Suprapubic skin (tissue), 4 donors: ENCODE measurements around the gene MAS1L. TPM values are rescaled to one million over a fixed set of nuclear protein-coding genes. Genes with fewer than 3 reads are reported as not detected.

Experiments used
- DNase-seq, 2 donors: peaks; one replicate each; pipeline ENCODE4 v3.0.0-alpha.2; 2019; ENCODE audit warnings: low spot score in 2 of 2
- H3K27ac ChIP-seq: fragments of 200-600 bp; sonication (generic); one replicate; pipeline ENCODE4 v1.5.1; 2019
- H3K27me3 ChIP-seq: fragments of 200-600 bp; sonication (generic); one replicate; pipeline ENCODE4 v1.5.1; 2019
- H3K36me3 ChIP-seq: fragments of 200-600 bp; sonication (generic); one replicate; pipeline ENCODE4 v1.5.1; 2019
- H3K4me1 ChIP-seq: fragments of 200-600 bp; sonication (generic); one replicate; pipeline ENCODE4 v1.5.1; 2019
- H3K4me3 ChIP-seq: fragments of 200-600 bp; sonication (generic); one replicate; pipeline ENCODE4 v1.5.1; 2019; ENCODE audit warnings: mild to moderate bottlenecking
- H3K9me3 ChIP-seq: fragments of 200-600 bp; sonication (generic); one replicate; pipeline ENCODE4 v1.5.1; 2019
- CTCF ChIP-seq, 2 donors: fragments of 200-600 bp in 1 of 2; fragments of 450-650 bp in 1 of 2; sonication (generic) in 1 of 2; IDR thresholded peaks; one replicate each; pipeline ENCODE4 v1.5.1; 2016 to 2019; ENCODE audit warnings: antibody characterized with exemption in 2 of 2, mild to moderate bottlenecking in 1 of 2, moderate library complexity in 1 of 2
- EP300 ChIP-seq: sonication (generic); formaldehyde crosslinking; IDR thresholded peaks from one replicate; pipeline ENCODE4 v1.6.1; 2017; ENCODE audit warnings: antibody characterized with exemption
- POLR2A ChIP-seq, 2 donors: fragments of 450-650 bp; IDR thresholded peaks; one replicate each; pipeline ENCODE4 v1.6.1; 2017; ENCODE audit warnings: antibody characterized with exemption in 2 of 2, mild to moderate bottlenecking in 2 of 2, moderate library complexity in 2 of 2
- POLR2AphosphoS5 ChIP-seq, 3 donors: sonication (generic); formaldehyde crosslinking; IDR thresholded peaks; one replicate each; pipeline ENCODE4 v1.6.1; 2017; ENCODE audit warnings: antibody characterized with exemption in 3 of 3
- WGBS: methylation state at CpG from one replicate; pipeline ENCODE4 v1.1.5; 2018; 5-methylcytosine and 5-hydroxymethylcytosine counted together
- total RNA-seq, 4 donors: library from RNA; depleted of rRNA; stranded (reverse); fragments of >200 nt; gene quantifications; one replicate each; pipeline ENCODE4 v1.1.0, GENCODE V29; 2016

Gene MAS1L
- total RNA-seq, 4 donors from 2014 or later: not detected

GRCh38 chr6:29528988-29529560 lies 41.3 kb upstream of the MAS1L start:
- H3K27me3 ChIP-seq: no peaks in the 10 kb centered on the region
- H3K9me3 ChIP-seq: no peaks in the 10 kb centered on the region
- H3K4me3 ChIP-seq: no peak overlapping the region
- TF ChIP-seq POLR2A (IDR thresholded peaks at IDR 0.05): no peak
- TF ChIP-seq CTCF (IDR thresholded peaks at IDR 0.05): no peak
- TF ChIP-seq EP300: no peak
- no peak for TF ChIP-seq POLR2AphosphoS5 (IDR thresholded peaks at IDR 0.05)
- WGBS: 100% methylated on average over 1 of the region's 2 CpGs
- no peak overlapping the region for H3K27ac ChIP-seq
- no peak for DNase-seq
- H3K4me1 ChIP-seq: no peaks in the 10 kb centered on the region
- no peaks in the 10 kb centered on the region for H3K36me3 ChIP-seq

GRCh38 chr6:29528300-29528931 lies 40.7 kb upstream of the MAS1L start:
- WGBS: 94% methylated on average over 3 of the region's 5 CpGs
- Histone ChIP-seq H3K4me3 (no peak overlapping the region), H3K36me3 (no peaks in the 10 kb centered on the region), H3K27ac (no peak overlapping the region), H3K27me3 (no peaks in the 10 kb centered on the region), H3K9me3 (no peaks in the 10 kb centered on the region), H3K4me1 (no peaks in the 10 kb centered on the region)
- TF ChIP-seq CTCF (IDR thresholded peaks at IDR 0.05) (no peak), POLR2A (IDR thresholded peaks at IDR 0.05) (no peak), POLR2AphosphoS5 (IDR thresholded peaks at IDR 0.05) (no peak), EP300 (no peak)
- DNase-seq: no peak

- 60% methylated on average over 1 of the region's 2 CpGs for WGBS
- Histone ChIP-seq H3K36me3 (no peaks in the 10 kb centered on the region), H3K4me1 (no peaks in the 10 kb centered on the region), H3K4me3 (no peak overlapping the region), H3K9me3 (no peaks in the 10 kb centered on the region), H3K27ac (no peak overlapping the region), H3K27me3 (no peaks in the 10 kb centered on the region)
- TF ChIP-seq EP300: no peak
- no peak for TF ChIP-seq POLR2AphosphoS5 (IDR thresholded peaks at IDR 0.05)
- no peak for TF ChIP-seq CTCF (IDR thresholded peaks at IDR 0.05)
- TF ChIP-seq POLR2A (IDR thresholded peaks at IDR 0.05): no peak
- no peak for DNase-seq
Measured at GRCh38 chr6:29527564-29527963, 39.8 kb upstream of the MAS1L start.

GRCh38 chr6:29527126-29527525 lies 39.4 kb upstream of the MAS1L start:
- no peak for TF ChIP-seq EP300
- TF ChIP-seq CTCF (IDR thresholded peaks at IDR 0.05): no peak
- no peak for TF ChIP-seq POLR2AphosphoS5 (IDR thresholded peaks at IDR 0.05)
- TF ChIP-seq POLR2A (IDR thresholded peaks at IDR 0.05): no peak

GRCh38 chr6:29525311-29525639 lies 37.5 kb upstream of the MAS1L start:
- H3K9me3 ChIP-seq: no peaks in the 10 kb centered on the region
- 0% methylated on average over 1 of the region's 1 CpG for WGBS
- no peak overlapping the region for H3K4me3 ChIP-seq
- no peaks in the 10 kb centered on the region for H3K36me3 ChIP-seq
- TF ChIP-seq CTCF (IDR thresholded peaks at IDR 0.05) (no peak), POLR2AphosphoS5 (IDR thresholded peaks at IDR 0.05) (no peak), EP300 (no peak), POLR2A (IDR thresholded peaks at IDR 0.05) (no peak)
- no peaks in the 10 kb centered on the region for H3K4me1 ChIP-seq
- no peak overlapping the region for H3K27ac ChIP-seq
- DNase-seq: no peak
- H3K27me3 ChIP-seq: no peaks in the 10 kb centered on the region

More at GRCh38 chr6:29527126-29527525, 39.4 kb upstream of the MAS1L start:
- no peaks in the 10 kb centered on the region for H3K27me3 ChIP-seq
- DNase-seq: no peak
- H3K4me3 ChIP-seq: no peak overlapping the region
- no peaks in the 10 kb centered on the region for H3K9me3 ChIP-seq
- H3K27ac ChIP-seq: no peak overlapping the region
- H3K4me1 ChIP-seq: no peaks in the 10 kb centered on the region
- WGBS: 88% methylated on average over 1 of the region's 1 CpG
- H3K36me3 ChIP-seq: no peaks in the 10 kb centered on the region
